GM19238 (cell line): ENCODE results near the gene ACTBL2.

Experiments
- DNase-seq: peaks from one replicate; pipeline ENCODE4 v3.0.0; 2011; ENCODE audit warnings: low spot score; ENCODE audit not compliant: insufficient read length

ACTBL2 gene

GRCh38 chr5:57450991-57451876 is 31.4 kb downstream of the ACTBL2 start:
- DNase-seq = no peak

- DNase-seq = no peak
Measured at GRCh38 chr5:57448751-57449150, 33.9 kb downstream of the ACTBL2 start.

- DNase-seq = no peak
Measured at GRCh38 chr5:57448287-57448686, 34.3 kb downstream of the ACTBL2 start.

- no peak for DNase-seq
Measured at GRCh38 chr5:57447658-57448057, 35.0 kb downstream of the ACTBL2 start.

- DNase-seq = no peak
Measured at GRCh38 chr5:57446966-57447365, 35.6 kb downstream of the ACTBL2 start.

GRCh38 chr5:57445705-57446037 is 36.9 kb downstream of the ACTBL2 start:
- DNase-seq = no peak

- DNase-seq = no peak
Measured at GRCh38 chr5:57445006-57445704, 37.5 kb downstream of the ACTBL2 start.

GRCh38 chr5:57442080-57442839 is 40.4 kb downstream of the ACTBL2 start:
- DNase-seq = no peak

GRCh38 chr5:57441557-57441956 is 41.1 kb downstream of the ACTBL2 start:
- DNase-seq = no peak

- no peak for DNase-seq
Measured at GRCh38 chr5:57439601-57440000, 43.0 kb downstream of the ACTBL2 start.

GRCh38 chr5:57437976-57438805 is 44.4 kb downstream of the ACTBL2 start:
- no peak for DNase-seq

- no peak for DNase-seq
Measured at GRCh38 chr5:57436586-57436985, 46.0 kb downstream of the ACTBL2 start.

- no peak for DNase-seq
Measured at GRCh38 chr5:57435701-57436134, 46.9 kb downstream of the ACTBL2 start.

GRCh38 chr5:57434683-57435082 is 47.9 kb downstream of the ACTBL2 start:
- no peak for DNase-seq

GRCh38 chr5:57434227-57434640 is 48.4 kb downstream of the ACTBL2 start:
- no peak for DNase-seq

GRCh38 chr5:57432876-57433275 is 49.7 kb downstream of the ACTBL2 start:
- no peak for DNase-seq

- DNase-seq = no peak
Measured at GRCh38 chr5:57431759-57432158, 50.9 kb downstream of the ACTBL2 start.
